ENCODE data around the gene PCDH15.

PCDH15 gene

GRCh38 chr10:54372179-54372578, 428.9 kb downstream of the PCDH15 start:
- H3K79me2 ChIP-seq (ENCODE audit: insufficient read depth, low read length) = no peaks in the 10 kb centered on the region
- no peaks in the 10 kb centered on the region for H3F3A ChIP-seq (ENCODE audit: insufficient read depth)
- H4K20me1 ChIP-seq (ENCODE audit: low read depth, low read length) = no peaks in the 10 kb centered on the region
- H3K27me3 ChIP-seq (ENCODE audit: low read length) = no peaks in the 10 kb centered on the region
- no peak overlapping the region for H3K4me3 ChIP-seq (ENCODE audit: insufficient read depth, low read length, poor library complexity, severe bottlenecking)
- H3K27ac ChIP-seq (ENCODE audit: low read depth, low read length) = no peak overlapping the region
- H3K9me3 ChIP-seq (ENCODE audit: insufficient read depth, low read length) = no peaks in the 10 kb centered on the region
- no peak overlapping the region for H3K9ac ChIP-seq (ENCODE audit: low read length)
- no peaks in the 10 kb centered on the region for H3K36me3 ChIP-seq (ENCODE audit: low read length)
- no peak overlapping the region for H2AFZ ChIP-seq (ENCODE audit: low read depth, low read length, severe bottlenecking)
- TF ChIP-seq EZH2phosphoT487 (conservative IDR thresholded peaks at IDR 0.05; ENCODE audit: low read length) = no peak
- TF ChIP-seq, protein P1, sequence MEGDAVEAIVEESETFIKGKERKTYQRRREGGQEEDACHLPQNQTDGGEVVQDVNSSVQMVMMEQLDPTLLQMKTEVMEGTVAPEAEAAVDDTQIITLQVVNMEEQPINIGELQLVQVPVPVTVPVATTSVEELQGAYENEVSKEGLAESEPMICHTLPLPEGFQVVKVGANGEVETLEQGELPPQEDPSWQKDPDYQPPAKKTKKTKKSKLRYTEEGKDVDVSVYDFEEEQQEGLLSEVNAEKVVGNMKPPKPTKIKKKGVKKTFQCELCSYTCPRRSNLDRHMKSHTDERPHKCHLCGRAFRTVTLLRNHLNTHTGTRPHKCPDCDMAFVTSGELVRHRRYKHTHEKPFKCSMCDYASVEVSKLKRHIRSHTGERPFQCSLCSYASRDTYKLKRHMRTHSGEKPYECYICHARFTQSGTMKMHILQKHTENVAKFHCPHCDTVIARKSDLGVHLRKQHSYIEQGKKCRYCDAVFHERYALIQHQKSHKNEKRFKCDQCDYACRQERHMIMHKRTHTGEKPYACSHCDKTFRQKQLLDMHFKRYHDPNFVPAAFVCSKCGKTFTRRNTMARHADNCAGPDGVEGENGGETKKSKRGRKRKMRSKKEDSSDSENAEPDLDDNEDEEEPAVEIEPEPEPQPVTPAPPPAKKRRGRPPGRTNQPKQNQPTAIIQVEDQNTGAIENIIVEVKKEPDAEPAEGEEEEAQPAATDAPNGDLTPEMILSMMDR (IDR thresholded peaks at IDR 0.05; ENCODE audit: insufficient read depth, low read length, poor library complexity, severe bottlenecking) = no peak
- no peak overlapping the region for H3K4me2 ChIP-seq (ENCODE audit: low read depth, low read length, poor library complexity, severe bottlenecking)
- H3K9me2 ChIP-seq (replicated peaks; ENCODE audit: insufficient read depth, low read length) = no peaks in the 10 kb centered on the region; the same call in 1 of the 2 replicates

DNA sequence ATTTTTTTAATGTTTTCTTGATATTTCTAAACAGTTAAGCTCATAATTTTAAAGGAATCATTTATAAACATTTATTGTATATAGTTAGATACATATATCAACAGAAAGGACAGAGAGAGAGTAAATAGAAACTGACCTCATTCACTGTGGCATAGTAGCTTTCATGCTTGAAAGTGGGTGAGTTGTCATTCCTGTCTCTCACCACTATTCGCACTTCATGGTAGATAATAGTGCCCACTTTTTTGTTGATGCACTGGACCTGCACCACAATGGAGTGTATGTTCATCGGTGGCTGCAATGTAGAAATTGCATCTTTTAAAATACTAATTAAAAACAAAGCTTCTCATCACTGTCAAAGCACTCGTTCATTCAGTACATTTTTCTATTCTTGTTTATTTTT, 432.0 kb downstream of the PCDH15 start:
- Histone ChIP-seq H3K27ac (ENCODE audit: low read depth, low read length) (no peak overlapping the region), H3K9me3 (ENCODE audit: insufficient read depth, low read length) (no peaks in the 10 kb centered on the region), H3K9ac (ENCODE audit: low read length) (no peak overlapping the region), H3F3A (ENCODE audit: insufficient read depth) (no peaks in the 10 kb centered on the region), H3K4me3 (ENCODE audit: insufficient read depth, low read length, poor library complexity, severe bottlenecking) (no peak overlapping the region), H3K36me3 (ENCODE audit: low read length) (no peaks in the 10 kb centered on the region), H3K4me2 (ENCODE audit: low read depth, low read length, poor library complexity, severe bottlenecking) (no peak overlapping the region), H3K79me2 (ENCODE audit: insufficient read depth, low read length) (no peaks in the 10 kb centered on the region), H3K9me2 (replicated peaks; ENCODE audit: insufficient read depth, low read length) (no peaks in the 10 kb centered on the region; the same call in 1 of the 2 replicates), H4K20me1 (ENCODE audit: low read depth, low read length) (no peaks in the 10 kb centered on the region), H3K27me3 (ENCODE audit: low read length) (no peaks in the 10 kb centered on the region), H2AFZ (ENCODE audit: low read depth, low read length, severe bottlenecking) (no peak overlapping the region)
- TF ChIP-seq, protein P1 (IDR thresholded peaks at IDR 0.05; ENCODE audit: insufficient read depth, low read length, poor library complexity, severe bottlenecking) = no peak

GRCh38 chr10:54363390-54363789, 437.6 kb downstream of the PCDH15 start:
- TF ChIP-seq EZH2phosphoT487 (conservative IDR thresholded peaks at IDR 0.05; ENCODE audit: low read length) = no peak
- TF ChIP-seq, protein P1 (IDR thresholded peaks at IDR 0.05; ENCODE audit: insufficient read depth, low read length, poor library complexity, severe bottlenecking) = no peak
- no peaks in the 10 kb centered on the region for H3K79me2 ChIP-seq (ENCODE audit: insufficient read depth, low read length)
- H3K27ac ChIP-seq (ENCODE audit: low read depth, low read length) = no peak overlapping the region

More at GRCh38 chr10:54363390-54363789, 437.6 kb downstream of the PCDH15 start:
- Histone ChIP-seq H3K9me2 (replicated peaks; ENCODE audit: insufficient read depth, low read length) (no peaks in the 10 kb centered on the region), H4K20me1 (ENCODE audit: low read depth, low read length) (no peaks in the 10 kb centered on the region), H3K27me3 (ENCODE audit: low read length) (no peaks in the 10 kb centered on the region), H3K4me3 (ENCODE audit: insufficient read depth, low read length, poor library complexity, severe bottlenecking) (no peak overlapping the region), H3K9me3 (ENCODE audit: insufficient read depth, low read length) (no peaks in the 10 kb centered on the region), H3K4me2 (ENCODE audit: low read depth, low read length, poor library complexity, severe bottlenecking) (no peak overlapping the region), H2AFZ (ENCODE audit: low read depth, low read length, severe bottlenecking) (no peak overlapping the region), H3K36me3 (ENCODE audit: low read length) (no peaks in the 10 kb centered on the region), H3F3A (ENCODE audit: insufficient read depth) (no peaks in the 10 kb centered on the region), H3K9ac (ENCODE audit: low read length) (no peak overlapping the region)
